Lower leg skin (tissue), 3 donors: Measurements from ENCODE around the gene EIF5.

ENCODE experiments used
- POLR2A ChIP-seq, 2 donors: fragments of 450-650 bp; IDR thresholded peaks; one replicate each; pipeline ENCODE4 v1.6.1; 2016 to 2017; ENCODE audit warnings: antibody characterized with exemption in 2 of 2, mild to moderate bottlenecking in 1 of 2, moderate library complexity in 1 of 2
- TF ChIP-seq, protein P1 (sequence below), 3 donors: fragments of 450-650 bp; IDR thresholded peaks; one replicate each; pipeline ENCODE4 v1.5.1; 2016; ENCODE audit warnings: antibody characterized with exemption in 3 of 3, mild to moderate bottlenecking in 3 of 3, moderate library complexity in 2 of 3

DNA sequence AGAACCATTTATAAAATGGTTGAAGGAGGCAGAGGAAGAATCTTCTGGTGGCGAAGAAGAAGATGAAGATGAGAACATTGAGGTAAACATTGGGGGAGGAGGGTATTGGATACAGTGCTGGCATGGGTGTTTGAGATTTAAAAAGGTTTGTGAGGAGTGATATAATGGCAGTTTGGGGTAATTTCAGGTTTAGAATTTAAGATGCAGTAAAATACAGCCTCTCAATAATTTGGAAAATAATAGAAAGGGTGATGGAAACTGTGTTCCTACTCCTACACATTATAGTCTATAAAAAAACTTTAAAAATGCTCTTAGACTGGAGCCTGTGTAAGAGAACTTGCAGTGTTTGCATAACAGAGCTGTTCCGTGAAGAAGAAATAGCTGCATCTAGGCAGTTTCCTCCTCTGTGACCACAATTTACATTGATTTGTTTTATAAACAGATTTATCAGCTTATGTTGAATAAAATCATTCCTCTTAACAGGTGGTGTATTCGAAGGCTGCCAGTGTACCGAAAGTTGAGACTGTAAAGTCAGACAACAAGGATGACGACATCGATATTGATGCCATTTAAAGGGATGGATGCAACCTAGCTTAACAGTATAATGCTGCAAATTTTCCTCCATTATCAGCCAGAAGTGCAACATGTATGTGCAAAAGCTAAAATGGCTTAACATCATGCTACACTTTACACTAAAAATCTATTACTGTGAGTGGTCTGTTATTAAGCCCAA lies 6.6 kb downstream of the EIF5 start:
- TF ChIP-seq, protein P1, sequence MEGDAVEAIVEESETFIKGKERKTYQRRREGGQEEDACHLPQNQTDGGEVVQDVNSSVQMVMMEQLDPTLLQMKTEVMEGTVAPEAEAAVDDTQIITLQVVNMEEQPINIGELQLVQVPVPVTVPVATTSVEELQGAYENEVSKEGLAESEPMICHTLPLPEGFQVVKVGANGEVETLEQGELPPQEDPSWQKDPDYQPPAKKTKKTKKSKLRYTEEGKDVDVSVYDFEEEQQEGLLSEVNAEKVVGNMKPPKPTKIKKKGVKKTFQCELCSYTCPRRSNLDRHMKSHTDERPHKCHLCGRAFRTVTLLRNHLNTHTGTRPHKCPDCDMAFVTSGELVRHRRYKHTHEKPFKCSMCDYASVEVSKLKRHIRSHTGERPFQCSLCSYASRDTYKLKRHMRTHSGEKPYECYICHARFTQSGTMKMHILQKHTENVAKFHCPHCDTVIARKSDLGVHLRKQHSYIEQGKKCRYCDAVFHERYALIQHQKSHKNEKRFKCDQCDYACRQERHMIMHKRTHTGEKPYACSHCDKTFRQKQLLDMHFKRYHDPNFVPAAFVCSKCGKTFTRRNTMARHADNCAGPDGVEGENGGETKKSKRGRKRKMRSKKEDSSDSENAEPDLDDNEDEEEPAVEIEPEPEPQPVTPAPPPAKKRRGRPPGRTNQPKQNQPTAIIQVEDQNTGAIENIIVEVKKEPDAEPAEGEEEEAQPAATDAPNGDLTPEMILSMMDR (IDR thresholded peaks at IDR 0.05) = no peak
- TF ChIP-seq POLR2A (IDR thresholded peaks at IDR 0.05) = no peak
